BE2C (cell line): ENCODE results near the gene NPLOC4.

Experiments
- DNase-seq: peaks from one replicate; pipeline ENCODE4 v3.0.0-alpha.2; 2020
- H3K27me3 ChIP-seq: fragments of 250-450 bp; sonication (Bioruptor Pico); 2 replicates; pipeline ENCODE4 v1.5.1; 2020; ENCODE audit warnings: mild to moderate bottlenecking
- H3K36me3 ChIP-seq: fragments of 250-450 bp; sonication (Bioruptor Pico); 2 replicates; pipeline ENCODE4 v1.5.1; 2020; ENCODE audit warnings: mild to moderate bottlenecking
- H3K4me1 ChIP-seq: fragments of 250-450 bp; sonication (Bioruptor Pico); 2 replicates; pipeline ENCODE4 v1.5.1; 2020
- H3K4me3 ChIP-seq: 2 replicates; pipeline ENCODE4 v1.5.1; 2011; ENCODE audit warnings: low read depth, low read length
- H3K9me3 ChIP-seq: fragments of 250-450 bp; sonication (Bioruptor Pico); 2 replicates; pipeline ENCODE4 v1.5.1; 2020
- TF ChIP-seq, protein P1 (sequence below): IDR thresholded peaks from 2 replicates; pipeline ENCODE4 v1.5.1; 2012; ENCODE audit warnings: mild to moderate bottlenecking, low read depth, low read length

Gene NPLOC4

DNA sequence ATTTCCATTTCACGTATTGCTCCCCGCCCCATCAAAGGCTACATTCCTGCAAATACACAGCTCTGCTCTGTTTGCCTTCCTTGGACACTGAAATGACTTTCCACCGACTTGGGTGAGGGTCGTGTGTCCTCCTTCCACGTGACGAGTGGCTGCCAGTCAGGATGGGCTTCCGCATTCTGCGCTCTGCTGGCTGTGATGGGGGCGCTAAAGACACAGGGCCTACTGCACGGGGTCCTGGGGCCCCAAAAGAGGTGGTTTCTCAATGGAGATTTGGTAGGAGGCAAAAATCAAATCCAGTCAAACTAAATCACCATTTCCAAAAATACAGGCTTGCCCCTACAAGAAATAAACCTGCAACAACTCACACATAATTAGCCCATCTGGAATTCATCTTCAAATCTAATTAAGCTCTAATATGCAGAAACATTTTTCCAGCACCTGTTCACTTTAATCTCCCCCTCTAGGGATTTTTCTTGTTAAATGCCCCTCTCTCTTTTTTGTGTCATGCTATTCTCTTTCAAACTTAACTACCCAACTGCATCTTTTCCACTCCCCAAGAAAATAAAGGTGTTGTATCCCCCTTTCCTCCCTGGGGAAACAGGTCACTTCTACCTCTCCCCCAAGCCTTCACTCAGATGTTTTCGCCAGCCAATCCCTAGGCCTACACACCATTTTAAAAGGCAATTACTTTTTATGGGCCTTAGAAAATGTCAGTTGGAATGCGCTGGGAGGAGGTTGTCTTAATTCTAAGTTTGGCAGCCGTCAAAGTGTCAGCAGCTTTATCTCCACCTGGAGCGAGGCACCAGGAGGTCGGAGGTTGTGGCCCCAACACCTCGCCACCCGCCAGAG, 62.9 kb downstream of the NPLOC4 start:
- no peaks in the 10 kb centered on the region for H3K27me3 ChIP-seq
- no peaks in the 10 kb centered on the region for H3K9me3 ChIP-seq
- H3K4me1 ChIP-seq: peaks cover 13% of the 10 kb centered on the region
- H3K36me3 ChIP-seq: peaks cover 66% of the 10 kb centered on the region
- TF ChIP-seq, protein P1, sequence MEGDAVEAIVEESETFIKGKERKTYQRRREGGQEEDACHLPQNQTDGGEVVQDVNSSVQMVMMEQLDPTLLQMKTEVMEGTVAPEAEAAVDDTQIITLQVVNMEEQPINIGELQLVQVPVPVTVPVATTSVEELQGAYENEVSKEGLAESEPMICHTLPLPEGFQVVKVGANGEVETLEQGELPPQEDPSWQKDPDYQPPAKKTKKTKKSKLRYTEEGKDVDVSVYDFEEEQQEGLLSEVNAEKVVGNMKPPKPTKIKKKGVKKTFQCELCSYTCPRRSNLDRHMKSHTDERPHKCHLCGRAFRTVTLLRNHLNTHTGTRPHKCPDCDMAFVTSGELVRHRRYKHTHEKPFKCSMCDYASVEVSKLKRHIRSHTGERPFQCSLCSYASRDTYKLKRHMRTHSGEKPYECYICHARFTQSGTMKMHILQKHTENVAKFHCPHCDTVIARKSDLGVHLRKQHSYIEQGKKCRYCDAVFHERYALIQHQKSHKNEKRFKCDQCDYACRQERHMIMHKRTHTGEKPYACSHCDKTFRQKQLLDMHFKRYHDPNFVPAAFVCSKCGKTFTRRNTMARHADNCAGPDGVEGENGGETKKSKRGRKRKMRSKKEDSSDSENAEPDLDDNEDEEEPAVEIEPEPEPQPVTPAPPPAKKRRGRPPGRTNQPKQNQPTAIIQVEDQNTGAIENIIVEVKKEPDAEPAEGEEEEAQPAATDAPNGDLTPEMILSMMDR: no peak
- DNase-seq: no peak
- no peak overlapping the region for H3K4me3 ChIP-seq

DNA sequence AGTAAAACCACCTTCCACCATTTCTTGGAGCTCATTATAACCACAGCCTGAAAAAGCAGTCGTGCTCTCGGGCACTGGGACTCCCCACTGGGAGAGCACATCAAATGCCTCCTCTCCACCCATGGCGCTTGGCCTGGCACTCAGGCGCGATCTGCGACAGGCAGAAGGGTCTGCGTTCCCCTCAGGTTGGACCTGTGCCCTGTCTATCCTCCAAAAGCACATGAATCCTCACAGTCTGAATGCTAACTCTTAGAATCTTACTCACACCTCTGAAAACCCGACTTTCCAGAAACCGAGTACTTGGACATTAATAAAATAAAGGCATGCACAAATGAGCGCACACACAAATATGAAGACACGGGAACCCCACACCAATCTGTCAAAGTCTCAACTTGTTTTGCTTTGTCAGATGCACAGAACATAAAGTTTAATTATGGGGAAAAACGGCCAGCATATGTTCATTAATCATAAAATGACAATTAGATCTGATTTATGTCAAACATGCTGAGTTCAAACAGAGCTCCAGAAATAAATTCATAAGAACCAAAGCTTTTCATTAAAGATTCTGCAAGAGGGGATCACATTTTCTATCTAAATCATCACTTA, 64.2 kb downstream of the NPLOC4 start:
- TF ChIP-seq, protein P1: no peak
- Histone ChIP-seq H3K4me3 (no peak overlapping the region), H3K9me3 (no peaks in the 10 kb centered on the region), H3K36me3 (peaks cover 77% of the 10 kb centered on the region), H3K4me1 (peaks cover 13% of the 10 kb centered on the region), H3K27me3 (no peaks in the 10 kb centered on the region)
- no peak for DNase-seq

DNA sequence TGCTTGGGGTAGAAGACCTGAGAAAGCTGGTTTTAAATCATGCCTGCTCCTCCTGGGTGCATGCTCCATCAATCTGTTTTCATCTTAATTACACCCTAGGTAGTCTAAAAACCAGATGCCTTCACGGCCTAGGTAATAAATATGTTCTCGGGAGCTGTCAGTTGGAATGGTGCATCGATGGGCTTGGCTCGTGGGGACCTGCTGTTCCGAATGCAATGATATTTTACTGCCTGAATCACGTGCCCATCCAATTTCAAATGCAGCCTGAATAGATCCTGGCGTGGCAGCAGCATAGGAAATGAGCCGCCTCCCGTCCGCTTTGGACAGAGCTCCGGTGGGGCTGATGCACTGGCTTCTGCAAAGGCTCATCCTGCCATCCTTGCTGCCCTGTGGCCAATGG, 65.9 kb downstream of the NPLOC4 start:
- H3K9me3 ChIP-seq: no peaks in the 10 kb centered on the region
- H3K4me3 ChIP-seq: no peak overlapping the region
- peaks cover 24% of the 10 kb centered on the region for H3K4me1 ChIP-seq
- no peak for DNase-seq
- TF ChIP-seq, protein P1: no peak
- no peaks in the 10 kb centered on the region for H3K27me3 ChIP-seq
- peaks cover 89% of the 10 kb centered on the region for H3K36me3 ChIP-seq

DNA sequence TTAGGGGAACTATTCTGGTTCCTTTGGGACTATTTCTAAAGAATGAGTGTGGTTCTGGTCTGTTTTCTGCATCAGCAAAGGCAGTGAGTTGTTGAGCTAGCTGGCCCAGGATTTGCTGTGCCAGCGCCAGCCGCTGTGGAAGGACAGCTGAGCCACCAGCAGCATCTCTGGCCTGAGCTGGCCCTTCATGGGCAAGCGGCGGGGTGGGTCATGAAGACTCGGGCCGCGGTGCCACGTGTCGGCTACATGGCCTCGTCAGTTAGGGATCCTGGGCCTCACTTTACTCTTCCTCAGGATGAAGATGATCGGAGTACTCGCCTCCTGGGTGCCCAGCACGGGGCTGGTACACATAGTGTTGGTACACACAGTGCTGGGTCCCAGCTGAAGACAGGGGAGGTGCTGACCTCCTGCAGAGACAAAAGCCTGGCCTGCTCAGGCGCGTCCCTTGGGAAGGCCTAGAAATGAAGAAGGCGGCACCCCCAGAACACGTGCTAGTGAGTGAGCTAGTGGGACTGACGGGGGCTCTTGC, 66.9 kb downstream of the NPLOC4 start:
- no peaks in the 10 kb centered on the region for H3K9me3 ChIP-seq
- TF ChIP-seq, protein P1: no peak
- H3K36me3 ChIP-seq: peaks cover 90% of the 10 kb centered on the region
- no peak overlapping the region for H3K4me3 ChIP-seq
- peaks cover 24% of the 10 kb centered on the region for H3K4me1 ChIP-seq
- no peak for DNase-seq
- H3K27me3 ChIP-seq: no peaks in the 10 kb centered on the region

DNA sequence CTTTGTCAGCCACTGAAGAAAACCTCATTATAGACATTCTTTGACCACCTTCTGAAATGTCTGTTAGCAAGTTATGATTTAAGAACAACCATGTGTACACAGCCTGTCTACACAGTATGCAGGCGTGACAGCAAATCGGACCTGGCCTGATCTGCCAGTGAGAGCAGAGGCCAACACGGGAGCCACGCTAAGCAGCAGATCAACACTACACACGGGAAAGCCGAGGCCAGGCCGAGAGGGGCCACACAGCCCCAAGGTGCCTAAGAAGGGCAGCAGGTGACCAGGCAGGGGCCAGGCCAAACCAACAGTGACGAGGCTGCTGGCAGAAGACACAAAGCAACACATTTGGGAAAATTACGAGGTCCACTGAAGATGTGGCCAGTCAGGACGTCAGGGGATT, 68.5 kb downstream of the NPLOC4 start:
- Histone ChIP-seq H3K4me3 (no peak overlapping the region), H3K36me3 (peaks cover 83% of the 10 kb centered on the region), H3K4me1 (peaks cover 10% of the 10 kb centered on the region), H3K9me3 (no peaks in the 10 kb centered on the region), H3K27me3 (no peaks in the 10 kb centered on the region)
- no peak for DNase-seq
- TF ChIP-seq, protein P1: no peak

DNA sequence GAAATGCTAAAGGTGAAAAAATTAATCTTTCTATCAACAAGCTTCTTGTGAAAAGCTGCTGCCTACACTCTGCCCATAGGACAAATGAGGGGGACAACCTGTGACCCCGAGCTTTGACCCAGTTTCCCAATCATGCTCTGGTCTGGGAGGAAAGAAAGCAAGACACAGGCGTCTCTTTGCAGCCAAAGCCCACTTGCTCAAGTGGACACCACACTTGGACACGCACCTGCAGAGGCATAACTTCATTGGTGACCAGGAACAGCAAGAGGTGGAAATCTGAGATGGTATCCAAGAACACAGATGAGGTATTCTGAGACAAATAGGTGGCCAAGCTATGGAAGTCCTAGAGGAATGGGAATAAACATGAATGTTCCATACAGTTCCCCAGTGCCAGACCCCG, 69.7 kb downstream of the NPLOC4 start:
- no peaks in the 10 kb centered on the region for H3K27me3 ChIP-seq
- no peaks in the 10 kb centered on the region for H3K9me3 ChIP-seq
- TF ChIP-seq, protein P1: no peak
- no peak overlapping the region for H3K4me3 ChIP-seq
- DNase-seq: no peak
- peaks cover 82% of the 10 kb centered on the region for H3K36me3 ChIP-seq
- H3K4me1 ChIP-seq: peaks cover 10% of the 10 kb centered on the region
